Right cardiac atrium (tissue), 5 donors: ENCODE results near the gene RECK. TPM values are rescaled to one million over a fixed set of nuclear protein-coding genes. Genes with fewer than 3 reads are reported as not detected.
A peak's percentile ranks its signal among the peaks of the same experiment; 100 is the strongest.

Experiments
- ATAC-seq, 2 donors: fragments of 200-7000 bp; cut with Tn5 transposase; one replicate each; pipeline versions ENCODE4 v1.8.0 to v1.9.1; 2020; ENCODE audit warnings: moderate library complexity in 2 of 2, mild to moderate bottlenecking in 1 of 2
- DNase-seq, 3 donors: peaks; one replicate each; pipeline ENCODE4 v3.0.0-alpha.2; 2020
- H3K27ac ChIP-seq: one replicate; pipeline ENCODE4 v1.5.1; 2013; ENCODE audit warnings: mild to moderate bottlenecking, low read length, control low read depth, moderate library complexity
- H3K27me3 ChIP-seq: one replicate; pipeline ENCODE4 v1.6.1; 2013; ENCODE audit not compliant: control insufficient read depth, insufficient read depth
- H3K4me1 ChIP-seq: one replicate; pipeline ENCODE4 v1.6.1; 2013; ENCODE audit warnings: low read length; ENCODE audit not compliant: control insufficient read depth, insufficient read depth
- H3K4me3 ChIP-seq: one replicate; pipeline ENCODE4 v1.5.1; 2013; ENCODE audit warnings: low read length, control low read depth
- H3K9me3 ChIP-seq: one replicate; pipeline ENCODE4 v1.6.1; 2013; ENCODE audit warnings: low read length; ENCODE audit not compliant: control insufficient read depth
- WGBS: extraction: QIAGEN DNeasy Blood & Tissue Kit; methylation state at CpG from one replicate; pipeline ENCODE4 v1.1.7; 2013; 5-methylcytosine and 5-hydroxymethylcytosine counted together
- intact Hi-C, 4 donors: fragments of 100-400 bp; cut with DNase I; formaldehyde crosslinking; loops; one replicate each; pipeline versions ENCODE4 v1.11.0 to v1.14.0; 2022 to 2023
- polyA plus RNA-seq: library from polyadenylated mRNA; stranded (reverse); fragments of 200-250 nt; gene quantifications from one replicate; pipeline ENCODE4 v1.2.3, GENCODE V29; 2013
- total RNA-seq, 4 donors: library from RNA; stranded (reverse); fragmentation: NEBNext Ultra II Directional; extraction: Animal tissue kit (Norgen Biotek cat#: 25700); gene quantifications; one replicate each; pipeline ENCODE4 v1.2.1, GENCODE V29; 2021
- donor health status: healthy with polysubstance abuse.
- donor health status: DM: no; HTN: yes; CAD: no.
- donor health status: DM: no; HTN: no; CAD: no.
- donor health status: DM: no; HTN: yes; CAD: no; lungs with severe emphysema.
- donor health status: DM: yes; HTN: yes; CAD: no.

The RECK gene
- total and polyA plus RNA-seq, 5 donors: 4.3 to 10.1 (median 8.1) TPM

GRCh38 chr9:36116593-36116992 lies 79.9 kb downstream of the RECK start:
- Histone ChIP-seq H3K4me1 (no peaks in the 10 kb centered on the region), H3K9me3 (no peaks in the 10 kb centered on the region), H3K27me3 (no peaks in the 10 kb centered on the region), H3K27ac (no peak overlapping the region), H3K4me3 (no peak overlapping the region)
- 86% methylated on average over 3 of the region's 3 CpGs for WGBS
- intact Hi-C loops: no loop called here
- DNase-seq: no peak
- ATAC-seq: no peak

DNA sequence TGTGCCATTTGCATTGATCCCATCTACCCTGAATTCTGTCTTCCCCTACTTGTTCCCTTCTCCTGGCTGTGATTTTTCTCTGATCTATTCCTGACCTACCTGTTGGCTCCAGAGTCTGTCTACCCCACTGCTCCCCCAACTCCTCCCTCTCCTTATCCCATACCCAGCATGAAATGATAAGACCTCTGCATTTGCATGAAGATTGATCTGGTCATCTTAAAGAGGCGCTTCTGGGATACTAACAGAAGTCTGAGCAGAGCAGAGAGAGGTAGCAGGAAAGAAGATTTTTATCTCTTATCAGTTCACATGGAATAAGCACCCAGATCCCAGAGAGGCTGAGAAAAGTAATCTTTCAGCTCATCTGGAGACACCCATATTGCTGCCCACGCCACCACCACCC lies 81.5 kb downstream of the RECK start:
- no peaks in the 10 kb centered on the region for H3K4me1 ChIP-seq

GRCh38 chr9:36118706-36119105 lies 82.0 kb downstream of the RECK start:
- WGBS: 78% methylated on average over 15 of the region's 15 CpGs
- ATAC-seq: no peak
- intact Hi-C loops: no loop called here

More for the DNA sequence above, 81.5 kb downstream of the RECK start:
- ATAC-seq: no peak
- no peak for DNase-seq
- 95% methylated on average over 2 of the region's 2 CpGs for WGBS
- intact Hi-C loops: no loop called here
- Histone ChIP-seq H3K4me3 (no peak overlapping the region), H3K27ac (no peak overlapping the region), H3K9me3 (no peaks in the 10 kb centered on the region), H3K27me3 (no peaks in the 10 kb centered on the region)

DNA sequence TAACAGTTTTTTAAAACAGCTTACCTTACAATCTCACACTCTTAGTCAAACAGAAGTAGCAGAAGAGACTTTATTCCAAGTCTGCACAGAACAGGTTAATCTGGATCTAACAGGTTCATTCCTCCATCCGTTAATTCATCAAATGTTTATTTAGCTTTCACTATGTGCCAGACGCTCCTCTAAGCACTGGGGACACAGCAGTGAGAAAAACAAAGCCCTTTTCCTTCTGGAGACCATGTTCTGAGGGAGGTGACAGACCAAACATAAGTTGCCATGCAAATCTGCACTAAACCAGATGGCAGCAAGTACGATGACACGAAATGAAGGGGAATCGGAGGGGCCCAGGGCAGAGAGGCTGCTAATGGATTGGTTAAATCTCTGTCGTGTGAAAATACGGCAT lies 82.8 kb downstream of the RECK start:
- intact Hi-C loops: no loop called here
- DNase-seq (no peak), ATAC-seq (no peak)
- WGBS: 90% methylated on average over 7 of the region's 7 CpGs
- no peaks in the 10 kb centered on the region for H3K4me1 ChIP-seq
- H3K27ac ChIP-seq: no peak overlapping the region
- no peaks in the 10 kb centered on the region for H3K9me3 ChIP-seq
- no peak overlapping the region for H3K4me3 ChIP-seq
- no peaks in the 10 kb centered on the region for H3K27me3 ChIP-seq

More at GRCh38 chr9:36118706-36119105, 82.0 kb downstream of the RECK start:
- no peaks in the 10 kb centered on the region for H3K9me3 ChIP-seq
- no peak overlapping the region for H3K4me3 ChIP-seq
- no peak for DNase-seq
- H3K27ac ChIP-seq: no peak overlapping the region
- no peaks in the 10 kb centered on the region for H3K4me1 ChIP-seq
- H3K27me3 ChIP-seq: no peaks in the 10 kb centered on the region

DNA sequence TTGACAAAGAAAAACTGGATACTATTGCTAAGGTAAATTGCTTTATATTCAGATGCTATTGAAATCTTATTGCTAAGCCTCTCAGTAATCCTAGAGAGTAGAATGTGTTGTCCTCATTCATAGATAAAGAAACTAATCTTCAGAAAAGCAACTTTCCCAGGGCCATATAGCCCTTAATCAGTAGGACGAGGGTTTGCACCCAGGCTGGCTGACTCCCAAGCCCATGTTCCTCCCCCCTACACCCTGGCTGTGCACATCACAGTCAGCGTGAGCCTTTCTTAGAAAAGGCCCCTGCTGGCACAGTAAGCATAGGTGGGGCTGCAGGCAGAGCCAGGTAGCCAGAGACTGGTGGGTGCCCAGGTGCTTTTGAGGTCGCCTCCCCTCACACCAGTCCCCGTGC lies 84.0 kb downstream of the RECK start:
- Histone ChIP-seq H3K4me1 (no peaks in the 10 kb centered on the region), H3K27me3 (no peaks in the 10 kb centered on the region), H3K9me3 (no peaks in the 10 kb centered on the region), H3K27ac (no peak overlapping the region), H3K4me3 (no peak overlapping the region)
- intact Hi-C loops: no loop called here
- DNase-seq: no peak
- 86% methylated on average over 4 of the region's 4 CpGs for WGBS
- no peak for ATAC-seq

GRCh38 chr9:36121971-36122370 lies 85.3 kb downstream of the RECK start:
- no peak overlapping the region for H3K4me3 ChIP-seq
- WGBS: 88% methylated on average over 7 of the region's 7 CpGs
- H3K9me3 ChIP-seq: no peaks in the 10 kb centered on the region
- H3K4me1 ChIP-seq: no peaks in the 10 kb centered on the region
- no peak for ATAC-seq
- no peak for DNase-seq
- intact Hi-C loops: no loop called here
- H3K27ac ChIP-seq: no peak overlapping the region
- no peaks in the 10 kb centered on the region for H3K27me3 ChIP-seq

DNA sequence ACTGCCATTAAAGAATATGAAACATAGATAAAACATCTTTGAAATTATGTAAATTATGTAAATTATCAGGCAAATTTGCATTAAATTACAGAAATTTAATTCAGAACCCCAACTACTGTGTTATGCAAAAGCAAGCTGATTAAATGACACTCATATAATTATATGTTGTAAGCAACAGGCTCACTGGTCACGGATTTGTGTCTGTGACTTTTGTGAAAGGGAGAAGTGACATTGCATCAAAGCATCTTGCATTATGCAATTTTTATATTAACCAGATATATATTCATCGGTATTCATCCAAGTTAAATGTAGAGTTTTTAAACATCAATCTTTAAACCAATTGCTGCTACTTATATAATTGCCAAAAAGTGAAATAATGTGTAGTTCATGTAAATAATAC lies 86.8 kb downstream of the RECK start:
- Histone ChIP-seq H3K27me3 (no peaks in the 10 kb centered on the region), H3K9me3 (no peaks in the 10 kb centered on the region), H3K27ac (no peak overlapping the region), H3K4me3 (no peak overlapping the region), H3K4me1 (peaks cover 2% of the 10 kb centered on the region)
- intact Hi-C loops: no loop called here
- no peak for DNase-seq
- 91% methylated on average over 2 of the region's 2 CpGs for WGBS
- ATAC-seq: no peak

DNA sequence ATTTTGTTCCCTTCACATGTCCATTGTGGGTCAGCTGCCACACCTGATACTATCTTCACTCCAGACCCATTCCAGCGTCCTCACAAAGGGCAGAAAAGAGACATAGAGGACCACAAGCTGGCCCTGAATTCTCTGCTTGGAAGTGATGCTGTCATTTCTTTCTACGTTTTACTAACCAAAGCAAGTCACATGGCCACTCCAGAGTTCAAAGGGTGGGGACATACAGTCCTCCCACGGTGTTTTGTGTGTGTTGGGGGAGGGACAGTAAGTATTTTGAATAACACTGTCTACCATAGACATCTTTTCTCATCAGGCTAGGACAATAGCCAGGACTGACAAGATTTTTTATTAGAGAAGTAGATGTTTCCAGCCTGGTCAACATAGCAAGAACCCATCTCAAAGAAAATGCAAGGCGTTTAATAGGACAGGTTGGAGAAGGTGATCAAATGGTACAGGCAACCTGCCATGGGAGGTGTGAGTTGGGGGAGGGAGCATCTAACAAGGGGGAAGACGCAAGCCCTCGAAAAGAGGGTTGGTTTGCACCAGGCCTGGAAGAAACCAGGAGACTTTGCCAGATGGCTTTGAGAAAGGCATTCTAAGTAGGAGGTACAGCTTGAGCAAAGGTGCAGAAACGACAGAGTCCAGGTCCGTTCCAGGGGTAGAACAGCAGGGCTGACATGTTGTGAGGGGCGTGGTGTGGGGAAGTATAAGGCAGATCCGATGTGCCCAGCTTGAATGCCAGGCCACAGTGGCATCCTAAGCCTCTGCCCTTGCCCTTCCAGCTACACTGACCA lies 88.5 kb downstream of the RECK start:
- WGBS: 75% methylated on average over 10 of the region's 10 CpGs
- Histone ChIP-seq H3K4me1 (peaks cover 2% of the 10 kb centered on the region), H3K4me3 (no peak overlapping the region)

GRCh38 chr9:36126016-36126730 lies 89.5 kb downstream of the RECK start:
- intact Hi-C loops: no loop called here
- no peak overlapping the region for H3K27ac ChIP-seq
- no peaks in the 10 kb centered on the region for H3K27me3 ChIP-seq
- H3K4me3 ChIP-seq: no peak overlapping the region
- no peaks in the 10 kb centered on the region for H3K9me3 ChIP-seq
- DNase-seq (no peak), ATAC-seq (no peak)
- peaks cover 2% of the 10 kb centered on the region for H3K4me1 ChIP-seq
- 73% methylated on average over 7 of the region's 7 CpGs for WGBS

More for the DNA sequence above, 88.5 kb downstream of the RECK start:
- ATAC-seq: no peak
- no peak for DNase-seq
- Histone ChIP-seq H3K27ac (no peak overlapping the region), H3K9me3 (no peaks in the 10 kb centered on the region), H3K27me3 (no peaks in the 10 kb centered on the region)
- intact Hi-C loops: no loop called here

- H3K9me3 ChIP-seq: no peaks in the 10 kb centered on the region
- peak in 1 of 3 donors; percentile 39 for DNase-seq
- WGBS: 62% methylated on average over 5 of the region's 5 CpGs
- H3K27ac ChIP-seq: peak overlapping the region; percentile 13
- peaks cover 2% of the 10 kb centered on the region for H3K4me1 ChIP-seq
- no peak overlapping the region for H3K4me3 ChIP-seq
- peak; percentile 56 to 61 for ATAC-seq
- no peaks in the 10 kb centered on the region for H3K27me3 ChIP-seq
- intact Hi-C loops: no loop called here
Observed at GRCh38 chr9:36127652-36128244, 91.0 kb downstream of the RECK start.

DNA sequence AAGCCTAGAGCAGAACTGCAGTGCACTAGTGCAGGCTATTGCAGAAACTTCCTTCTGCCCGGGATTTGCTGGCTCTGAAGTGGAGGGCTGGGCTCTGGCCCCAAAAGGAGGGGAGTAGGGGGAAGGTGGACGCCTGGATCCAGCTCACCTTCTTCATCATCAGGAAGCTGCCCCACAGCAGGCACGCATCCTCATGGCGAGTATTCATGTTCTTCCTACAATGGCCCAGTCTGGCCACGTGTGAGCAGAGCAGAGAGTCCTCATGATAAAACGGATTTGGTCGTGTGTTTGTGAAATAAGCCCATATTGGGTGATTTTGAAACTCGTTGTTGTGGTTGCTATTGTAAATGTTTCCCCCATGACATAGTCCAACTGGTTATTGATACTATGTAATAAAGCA lies 91.6 kb downstream of the RECK start:
- 66% methylated on average over 8 of the region's 8 CpGs for WGBS

More for the DNA sequence above, 91.6 kb downstream of the RECK start:
- Histone ChIP-seq H3K27me3 (no peaks in the 10 kb centered on the region), H3K4me3 (no peak overlapping the region), H3K4me1 (peaks cover 2% of the 10 kb centered on the region), H3K27ac (peak overlapping the region; percentile 13), H3K9me3 (no peaks in the 10 kb centered on the region)
- ATAC-seq (no peak), DNase-seq (peak in 1 of 3 donors; percentile 33)
- intact Hi-C loops: no loop called here
